Bronchial epithelial cell (primary cell): Measurements from ENCODE around the gene KLHL18. TPM values are rescaled to one million over a fixed set of nuclear protein-coding genes. Genes with fewer than 3 reads are reported as not detected.
"Not testable (repeated sequence)": the region's sequence is repeated elsewhere in the genome, so short reads cannot be mapped to it uniquely, and the experiment has no call there.

Source experiments
- DNase-seq: peaks from one replicate; pipeline ENCODE4 v3.0.0-alpha.2; 2010; ENCODE audit warnings: low read depth
- FAIRE-seq: peaks from 2 replicates; lab custom pipeline; 2011; peaks lifted over from hg19 to GRCh38; lab: Jason Lieb, UNC
- H3K27me3 ChIP-seq: 2 replicates; pipeline ENCODE4 v1.5.1; 2011; ENCODE audit warnings: low read length; ENCODE audit not compliant: control insufficient read depth, insufficient read depth
- H3K36me3 ChIP-seq: 2 replicates; pipeline ENCODE4 v1.5.1; 2011; ENCODE audit warnings: low read length; ENCODE audit not compliant: control insufficient read depth, insufficient read depth
- H3K4me3 ChIP-seq: 2 replicates; pipeline ENCODE4 v1.5.1; 2011; ENCODE audit warnings: mild to moderate bottlenecking, low read depth, low read length, control low read depth
- CTCF ChIP-seq: IDR thresholded peaks from 2 replicates; pipeline ENCODE4 v1.5.1; 2011; ENCODE audit warnings: mild to moderate bottlenecking, moderate library complexity, low read length, control low read depth, inconsistent platforms; ENCODE audit not compliant: insufficient read depth, severe bottlenecking
- total RNA-seq: library from RNA; depleted of rRNA; stranded (reverse); fragments of >200 nt; gene quantifications from 2 replicates; pipeline ENCODE4 v1.2.1, GENCODE V29; 2014

The KLHL18 gene
- total RNA-seq, 1 donor from 2014 or later, result 25.5 TPM

- no peak overlapping the region for H3K4me3 ChIP-seq
Observed at GRCh38 chr3:47314056-47314764, 31.5 kb downstream of the KLHL18 start.

GRCh38 chr3:47315069-47315647, 32.4 kb downstream of the KLHL18 start:
- no peak for TF ChIP-seq CTCF
- DNase-seq, result no peak
- Histone ChIP-seq H3K27me3 (no peaks in the 10 kb centered on the region), H3K36me3 (peaks cover 2% of the 10 kb centered on the region), H3K4me3 (no peak overlapping the region)
- FAIRE-seq, result no peak

More at GRCh38 chr3:47314056-47314764, 31.5 kb downstream of the KLHL18 start:
- Histone ChIP-seq H3K36me3 (no peaks in the 10 kb centered on the region), H3K27me3 (no peaks in the 10 kb centered on the region)
- TF ChIP-seq CTCF, result no peak
- DNase-seq, result no peak
- no peak for FAIRE-seq

GRCh38 chr3:47316151-47316550, 33.4 kb downstream of the KLHL18 start:
- peak; percentile 59 for DNase-seq
- not testable (repeated sequence) for FAIRE-seq

GRCh38 chr3:47318916-47319315, 36.2 kb downstream of the KLHL18 start:
- H3K27me3 ChIP-seq, result no peaks in the 10 kb centered on the region
- TF ChIP-seq CTCF, result no peak
- no peak for DNase-seq
- peaks cover 7% of the 10 kb centered on the region for H3K36me3 ChIP-seq
- FAIRE-seq, result no peak
- no peak overlapping the region for H3K4me3 ChIP-seq

More at GRCh38 chr3:47316151-47316550, 33.4 kb downstream of the KLHL18 start:
- H3K36me3 ChIP-seq, H3K4me3 ChIP-seq, H3K27me3 ChIP-seq: not testable (repeated sequence)

- FAIRE-seq, result no peak
- H3K27me3 ChIP-seq, result no peaks in the 10 kb centered on the region
- no peak overlapping the region for H3K4me3 ChIP-seq
- H3K36me3 ChIP-seq, result peaks cover 7% of the 10 kb centered on the region
- TF ChIP-seq CTCF, result no peak
- DNase-seq, result no peak
Observed at GRCh38 chr3:47319956-47320355, 37.2 kb downstream of the KLHL18 start.

GRCh38 chr3:47323431-47324277, 40.9 kb downstream of the KLHL18 start:
- Histone ChIP-seq H3K36me3 (peaks cover 11% of the 10 kb centered on the region), H3K27me3 (no peaks in the 10 kb centered on the region), H3K4me3 (no peak overlapping the region)
- TF ChIP-seq CTCF, result no peak
- FAIRE-seq (peak; percentile 47), DNase-seq (peak; percentile 68)
